Ishikawa (cell line): Measurements from ENCODE around the gene SH2D1A.

ENCODE experiments used
- CEBPB ChIP-seq: IDR thresholded peaks from 2 replicates; pipeline ENCODE4 v1.6.1; 2012
- CREB1 ChIP-seq: IDR thresholded peaks from 2 replicates; pipeline ENCODE4 v1.6.1; 2012; ENCODE audit warnings: low read depth
- EGR1 ChIP-seq: IDR thresholded peaks from 2 replicates; pipeline ENCODE4 v1.6.1; 2012
- EP300 ChIP-seq: IDR thresholded peaks from 2 replicates; pipeline ENCODE4 v1.6.1; 2012; ENCODE audit warnings: borderline replicate concordance
- FOXM1 ChIP-seq: IDR thresholded peaks from 2 replicates; pipeline ENCODE4 v1.6.1; 2012; ENCODE audit warnings: low read depth, borderline replicate concordance
- NFIC ChIP-seq: IDR thresholded peaks from 2 replicates; pipeline ENCODE4 v1.6.1; 2012
- RAD21 ChIP-seq: IDR thresholded peaks from 2 replicates; pipeline ENCODE4 v1.6.1; 2012; ENCODE audit warnings: low read depth
- TAF1 ChIP-seq: IDR thresholded peaks from 2 replicates; pipeline ENCODE4 v1.6.1; 2012; ENCODE audit warnings: low read depth, mild to moderate bottlenecking
- TCF12 ChIP-seq: IDR thresholded peaks from 2 replicates; pipeline ENCODE4 v1.6.1; 2012; ENCODE audit warnings: low read depth
- TEAD4 ChIP-seq: IDR thresholded peaks from 2 replicates; pipeline ENCODE4 v1.6.1; 2012
- YY1 ChIP-seq: IDR thresholded peaks from 2 replicates; pipeline ENCODE4 v1.6.1; 2012; ENCODE audit warnings: low read depth
- ZBTB7A ChIP-seq: IDR thresholded peaks from 2 replicates; pipeline ENCODE4 v1.6.1; 2012; ENCODE audit warnings: low read depth
- TF ChIP-seq, protein P1 (sequence below): IDR thresholded peaks from 2 replicates; pipeline ENCODE4 v1.6.1; 2012
- TF ChIP-seq, protein P2 (sequence below): IDR thresholded peaks from 2 replicates; pipeline ENCODE4 v1.6.1; 2012
- TF ChIP-seq, protein P3 (sequence below): IDR thresholded peaks from 2 replicates; pipeline ENCODE4 v1.6.1; 2012; ENCODE audit warnings: low read depth, mild to moderate bottlenecking

SH2D1A gene

DNA sequence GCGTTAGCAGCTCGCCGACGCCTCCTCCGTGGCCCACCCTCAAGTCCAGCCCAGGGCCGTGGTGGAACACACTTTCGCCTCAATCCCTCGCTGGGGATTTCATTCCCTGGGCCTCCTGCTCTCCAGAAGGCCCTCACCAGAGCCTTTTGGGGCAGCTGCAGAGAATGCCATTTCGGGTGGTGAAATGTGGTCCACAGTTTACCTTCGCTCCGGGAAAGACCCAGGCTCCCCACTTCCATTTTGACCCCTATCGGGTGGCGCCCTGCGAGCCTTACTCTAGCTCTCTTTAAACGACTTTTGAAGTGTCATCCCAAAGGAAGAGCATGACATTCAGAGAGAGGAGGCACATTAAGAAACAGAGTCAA lies 496 bp downstream of the SH2D1A start:
- no peak for TF ChIP-seq CREB1
- TF ChIP-seq TAF1: no peak
- TF ChIP-seq, protein P1, sequence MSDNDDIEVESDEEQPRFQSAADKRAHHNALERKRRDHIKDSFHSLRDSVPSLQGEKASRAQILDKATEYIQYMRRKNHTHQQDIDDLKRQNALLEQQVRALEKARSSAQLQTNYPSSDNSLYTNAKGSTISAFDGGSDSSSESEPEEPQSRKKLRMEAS: no peak
- TF ChIP-seq ZBTB7A: no peak
- TF ChIP-seq, protein P2, sequence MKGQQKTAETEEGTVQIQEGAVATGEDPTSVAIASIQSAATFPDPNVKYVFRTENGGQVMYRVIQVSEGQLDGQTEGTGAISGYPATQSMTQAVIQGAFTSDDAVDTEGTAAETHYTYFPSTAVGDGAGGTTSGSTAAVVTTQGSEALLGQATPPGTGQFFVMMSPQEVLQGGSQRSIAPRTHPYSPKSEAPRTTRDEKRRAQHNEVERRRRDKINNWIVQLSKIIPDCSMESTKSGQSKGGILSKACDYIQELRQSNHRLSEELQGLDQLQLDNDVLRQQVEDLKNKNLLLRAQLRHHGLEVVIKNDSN: no peak
- no peak for TF ChIP-seq EGR1

DNA sequence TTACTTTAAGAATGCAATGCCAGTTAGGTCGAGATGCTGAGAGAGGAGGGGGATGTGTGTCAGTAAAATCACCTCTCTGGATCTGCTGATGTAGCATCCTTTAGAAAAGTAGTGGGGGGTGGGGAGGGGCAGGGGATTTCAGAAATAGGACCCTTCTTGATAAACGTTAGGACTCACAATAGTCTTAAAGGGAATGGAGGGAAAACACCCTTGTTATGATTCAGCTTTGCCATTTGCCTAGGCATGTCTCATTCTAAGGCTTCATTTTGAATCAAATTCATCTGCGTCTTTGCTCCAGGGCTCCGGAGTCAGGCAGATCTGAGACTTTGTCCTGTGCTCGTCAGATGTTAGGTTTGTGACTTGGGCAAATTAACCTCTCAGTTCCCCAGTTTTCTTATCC lies 879 bp downstream of the SH2D1A start:
- no peak for TF ChIP-seq ZBTB7A
- TF ChIP-seq TEAD4: no peak
- TF ChIP-seq, protein P2: no peak
- no peak for TF ChIP-seq RAD21
- no peak for TF ChIP-seq CREB1
- no peak for TF ChIP-seq TAF1
- TF ChIP-seq NFIC: no peak
- TF ChIP-seq EP300: no peak
- no peak for TF ChIP-seq YY1
- no peak for TF ChIP-seq EGR1
- TF ChIP-seq FOXM1: no peak

DNA sequence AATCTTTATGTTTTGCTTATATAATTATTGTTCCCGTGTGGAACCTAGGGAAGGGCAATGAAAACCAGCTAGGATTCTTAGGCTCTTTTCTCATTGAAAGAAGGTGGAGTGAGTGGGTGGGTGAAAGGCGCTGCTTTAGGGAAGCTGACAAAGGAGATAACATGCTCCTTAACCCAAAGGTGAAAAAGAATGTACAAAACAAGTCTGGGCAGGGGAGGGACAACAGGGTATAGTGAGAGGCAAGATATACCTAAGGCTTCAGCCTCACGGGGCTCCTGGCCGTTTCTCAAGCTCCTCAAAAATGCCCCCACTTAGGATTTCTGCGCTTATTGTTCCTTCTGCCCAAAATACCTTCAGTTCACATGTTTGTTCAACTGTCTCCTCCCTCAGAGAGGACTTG lies 1.8 kb downstream of the SH2D1A start:
- TF ChIP-seq EP300 (no peak), EGR1 (no peak), ZBTB7A (no peak), CEBPB (no peak), TEAD4 (no peak), TAF1 (no peak), YY1 (no peak), NFIC (no peak)
- TF ChIP-seq, protein P3, sequence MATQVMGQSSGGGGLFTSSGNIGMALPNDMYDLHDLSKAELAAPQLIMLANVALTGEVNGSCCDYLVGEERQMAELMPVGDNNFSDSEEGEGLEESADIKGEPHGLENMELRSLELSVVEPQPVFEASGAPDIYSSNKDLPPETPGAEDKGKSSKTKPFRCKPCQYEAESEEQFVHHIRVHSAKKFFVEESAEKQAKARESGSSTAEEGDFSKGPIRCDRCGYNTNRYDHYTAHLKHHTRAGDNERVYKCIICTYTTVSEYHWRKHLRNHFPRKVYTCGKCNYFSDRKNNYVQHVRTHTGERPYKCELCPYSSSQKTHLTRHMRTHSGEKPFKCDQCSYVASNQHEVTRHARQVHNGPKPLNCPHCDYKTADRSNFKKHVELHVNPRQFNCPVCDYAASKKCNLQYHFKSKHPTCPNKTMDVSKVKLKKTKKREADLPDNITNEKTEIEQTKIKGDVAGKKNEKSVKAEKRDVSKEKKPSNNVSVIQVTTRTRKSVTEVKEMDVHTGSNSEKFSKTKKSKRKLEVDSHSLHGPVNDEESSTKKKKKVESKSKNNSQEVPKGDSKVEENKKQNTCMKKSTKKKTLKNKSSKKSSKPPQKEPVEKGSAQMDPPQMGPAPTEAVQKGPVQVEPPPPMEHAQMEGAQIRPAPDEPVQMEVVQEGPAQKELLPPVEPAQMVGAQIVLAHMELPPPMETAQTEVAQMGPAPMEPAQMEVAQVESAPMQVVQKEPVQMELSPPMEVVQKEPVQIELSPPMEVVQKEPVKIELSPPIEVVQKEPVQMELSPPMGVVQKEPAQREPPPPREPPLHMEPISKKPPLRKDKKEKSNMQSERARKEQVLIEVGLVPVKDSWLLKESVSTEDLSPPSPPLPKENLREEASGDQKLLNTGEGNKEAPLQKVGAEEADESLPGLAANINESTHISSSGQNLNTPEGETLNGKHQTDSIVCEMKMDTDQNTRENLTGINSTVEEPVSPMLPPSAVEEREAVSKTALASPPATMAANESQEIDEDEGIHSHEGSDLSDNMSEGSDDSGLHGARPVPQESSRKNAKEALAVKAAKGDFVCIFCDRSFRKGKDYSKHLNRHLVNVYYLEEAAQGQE: no peak

DNA sequence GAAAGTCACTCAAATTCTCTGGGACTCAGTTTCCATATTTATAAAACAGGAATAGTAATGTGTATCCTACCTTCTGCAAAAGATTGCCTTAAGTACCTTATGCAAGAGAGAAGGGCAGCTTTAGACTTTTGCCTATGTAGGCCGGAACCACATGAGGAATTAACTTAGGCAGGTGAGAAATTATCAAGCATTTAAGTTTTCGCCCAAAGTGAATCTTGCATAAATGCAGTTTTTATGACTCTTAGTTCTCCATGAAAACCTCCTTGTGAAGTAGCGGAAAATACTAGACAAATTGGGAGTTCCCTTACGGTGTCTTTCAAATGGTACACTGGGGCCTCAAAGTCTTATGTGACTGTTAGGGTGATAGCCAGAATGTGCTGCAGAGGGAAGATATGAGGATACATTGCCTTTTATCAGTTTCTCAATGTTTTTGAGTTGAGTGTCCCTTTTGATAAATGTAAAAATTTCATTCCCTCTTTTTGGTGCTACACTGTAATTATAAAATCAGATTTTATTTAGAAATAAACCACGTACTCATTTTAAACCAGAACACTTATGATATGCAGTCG lies 2.6 kb downstream of the SH2D1A start:
- TF ChIP-seq ZBTB7A: no peak
- TF ChIP-seq RAD21: no peak

DNA sequence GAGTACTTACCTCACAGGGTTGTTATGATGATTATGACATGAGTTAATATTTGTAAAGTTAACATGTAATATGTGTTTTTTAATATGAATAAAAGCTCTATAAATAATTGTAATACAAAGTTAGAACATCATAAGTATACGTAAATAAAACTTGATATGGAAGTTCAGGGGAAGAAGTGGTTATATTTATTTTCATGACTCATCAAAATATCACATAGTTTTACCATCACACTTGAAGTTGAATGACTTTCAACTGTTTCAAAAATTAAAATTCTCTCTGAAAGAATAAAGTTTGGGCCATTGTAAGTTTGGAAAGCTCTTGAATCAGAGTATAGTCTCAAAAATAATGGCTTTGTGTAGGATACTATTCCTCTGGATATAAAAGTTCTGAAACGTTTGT lies 8.3 kb downstream of the SH2D1A start:
- TF ChIP-seq FOXM1 (no peak), EGR1 (no peak), YY1 (no peak), TEAD4 (no peak)

DNA sequence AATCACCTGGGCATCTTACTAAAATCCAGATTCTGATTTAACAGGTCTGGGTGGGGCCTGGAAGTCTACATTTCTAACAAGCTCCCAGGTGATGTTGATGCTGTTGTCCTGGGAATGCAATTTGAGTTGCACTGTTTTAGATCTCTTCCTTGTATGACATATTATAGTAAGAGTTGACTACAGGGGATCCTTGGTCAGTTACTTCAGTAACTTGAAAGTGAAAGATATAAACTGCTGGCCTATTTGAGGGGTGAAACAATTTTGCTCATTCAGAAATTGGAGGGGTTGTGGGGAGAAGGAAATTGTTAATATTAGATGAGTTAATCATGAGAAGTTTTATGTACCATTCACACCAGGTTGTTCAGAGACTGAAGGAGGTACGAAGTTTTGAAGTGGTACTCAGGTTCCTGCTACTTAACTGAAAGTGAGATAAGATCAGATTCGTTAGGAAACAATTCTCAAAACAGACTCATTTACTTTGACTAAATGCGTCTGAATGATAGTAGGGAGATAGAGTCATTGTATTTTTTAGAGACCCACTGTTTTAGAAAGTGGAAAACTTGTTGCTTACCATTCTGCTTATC lies 12.5 kb downstream of the SH2D1A start:
- TF ChIP-seq, protein P3: no peak
- no peak for TF ChIP-seq ZBTB7A
- TF ChIP-seq RAD21: no peak
- TF ChIP-seq, protein P1: no peak
- no peak for TF ChIP-seq YY1
- TF ChIP-seq NFIC: no peak
- no peak for TF ChIP-seq TEAD4
- no peak for TF ChIP-seq TCF12
- TF ChIP-seq TAF1: no peak
- TF ChIP-seq EP300: no peak
- TF ChIP-seq CREB1: no peak
- no peak for TF ChIP-seq CEBPB
- TF ChIP-seq EGR1: no peak

DNA sequence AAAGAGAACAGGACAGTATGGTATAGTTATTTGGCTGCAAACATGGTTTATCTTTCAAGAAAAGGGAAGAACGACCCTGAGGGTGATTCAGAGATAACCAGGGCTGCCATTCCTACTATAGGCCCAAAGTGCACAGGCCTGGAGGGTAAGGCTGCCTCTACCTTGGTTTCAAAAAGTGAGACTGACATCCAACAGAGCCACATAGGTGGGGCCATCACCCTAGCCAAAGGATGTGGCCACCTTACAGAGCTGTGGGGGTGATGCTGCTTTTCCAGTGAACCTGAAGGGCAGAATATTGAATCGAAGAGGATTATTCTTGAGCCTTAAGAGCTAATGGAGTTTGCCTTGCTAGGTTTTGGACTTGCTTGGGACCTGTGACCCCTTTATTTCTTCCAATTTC lies 15.7 kb downstream of the SH2D1A start:
- no peak for TF ChIP-seq RAD21
- TF ChIP-seq TAF1: no peak
- no peak for TF ChIP-seq ZBTB7A
- no peak for TF ChIP-seq CREB1
- TF ChIP-seq EGR1: no peak
- TF ChIP-seq, protein P3: no peak
- no peak for TF ChIP-seq CEBPB
- no peak for TF ChIP-seq NFIC
- no peak for TF ChIP-seq YY1
- no peak for TF ChIP-seq TEAD4
- no peak for TF ChIP-seq FOXM1
- no peak for TF ChIP-seq TCF12
- TF ChIP-seq, protein P1: no peak
- TF ChIP-seq, protein P2: no peak
- no peak for TF ChIP-seq EP300
